ENCODE data around the gene LINS1. TPM values are rescaled to one million over a fixed set of nuclear protein-coding genes. Genes with fewer than 3 reads are reported as not detected.

Gene LINS1
- total and polyA plus RNA-seq, 10 donors = 7.7 to 71.1 (median 28.6) TPM

DNA sequence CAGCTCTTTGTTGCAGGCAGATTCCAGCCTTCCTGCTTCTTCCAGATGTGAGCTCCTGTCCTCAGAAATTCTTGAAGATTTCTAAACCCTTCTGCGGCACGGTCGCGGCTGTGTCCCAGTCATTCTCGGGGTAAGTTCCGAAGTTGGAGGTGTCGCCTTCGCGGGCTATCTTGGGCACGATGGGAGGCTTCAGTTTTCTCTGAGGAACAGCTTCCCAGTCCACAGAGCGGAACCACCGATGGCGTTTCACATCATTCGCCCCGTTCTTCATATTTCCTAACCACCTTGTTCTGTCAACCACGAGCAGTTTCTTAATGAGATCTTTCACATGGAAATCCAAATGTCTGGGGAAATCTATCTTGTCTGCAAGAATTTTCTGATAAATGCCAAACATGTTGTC is 48.5 kb downstream of the LINS1 start:
- Histone ChIP-seq H3K36me3 (peaks cover 0 to under 1% (median 0%) of the 10 kb centered on the region in 6 donors), H3K27ac (peak overlapping the region in 2 of 8 donors; percentile 27 to 43), H3K4me3 (no peak overlapping the region), H3K4me1 (no peaks in the 10 kb centered on the region), H3K9me3 (peaks cover 0 to 15% (median 0%) of the 10 kb centered on the region in 8 donors), H3K27me3 (replicated peaks in 1 of 7) (no peaks in the 10 kb centered on the region)
- TF ChIP-seq, protein P1, sequence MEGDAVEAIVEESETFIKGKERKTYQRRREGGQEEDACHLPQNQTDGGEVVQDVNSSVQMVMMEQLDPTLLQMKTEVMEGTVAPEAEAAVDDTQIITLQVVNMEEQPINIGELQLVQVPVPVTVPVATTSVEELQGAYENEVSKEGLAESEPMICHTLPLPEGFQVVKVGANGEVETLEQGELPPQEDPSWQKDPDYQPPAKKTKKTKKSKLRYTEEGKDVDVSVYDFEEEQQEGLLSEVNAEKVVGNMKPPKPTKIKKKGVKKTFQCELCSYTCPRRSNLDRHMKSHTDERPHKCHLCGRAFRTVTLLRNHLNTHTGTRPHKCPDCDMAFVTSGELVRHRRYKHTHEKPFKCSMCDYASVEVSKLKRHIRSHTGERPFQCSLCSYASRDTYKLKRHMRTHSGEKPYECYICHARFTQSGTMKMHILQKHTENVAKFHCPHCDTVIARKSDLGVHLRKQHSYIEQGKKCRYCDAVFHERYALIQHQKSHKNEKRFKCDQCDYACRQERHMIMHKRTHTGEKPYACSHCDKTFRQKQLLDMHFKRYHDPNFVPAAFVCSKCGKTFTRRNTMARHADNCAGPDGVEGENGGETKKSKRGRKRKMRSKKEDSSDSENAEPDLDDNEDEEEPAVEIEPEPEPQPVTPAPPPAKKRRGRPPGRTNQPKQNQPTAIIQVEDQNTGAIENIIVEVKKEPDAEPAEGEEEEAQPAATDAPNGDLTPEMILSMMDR (IDR thresholded peaks at IDR 0.05 in 8 of 11, conservative IDR thresholded peaks at IDR 0.05 in 3 of 11) = no peak
- TF ChIP-seq POLR2AphosphoS5 (IDR thresholded peaks at IDR 0.05) (no peak), POLR2A (IDR thresholded peaks at IDR 0.05) (no peak)
- peak; percentile 79 for DNase-seq
- 70 to 93% (median 89%) methylated on average over 16 of the region's 16 CpGs for WGBS, 5 donors
- intact Hi-C loops (cut with DNase I; ENCODE audit: low total_unique reads) = no loop called here

DNA sequence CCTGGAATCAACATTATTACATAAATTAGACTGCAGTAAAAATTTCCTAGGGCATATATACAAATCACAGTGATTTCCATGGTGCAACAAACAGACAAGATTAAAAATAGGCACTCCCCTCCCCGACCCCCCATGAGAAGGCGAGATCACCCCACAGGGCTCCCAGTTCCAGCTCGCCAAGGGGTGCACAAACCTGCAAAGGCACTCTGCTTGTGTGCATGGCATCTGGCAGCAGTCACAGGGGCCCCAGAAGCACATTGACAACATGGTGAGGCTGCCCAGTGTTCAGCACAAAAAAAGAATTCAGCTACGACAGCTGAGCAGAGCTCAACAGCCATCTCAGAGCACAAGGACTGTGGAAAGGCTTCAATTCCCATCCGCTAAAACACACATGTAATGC is 54.0 kb downstream of the LINS1 start:
- 86 to 93% (median 89%) methylated on average over 5 of the region's 5 CpGs for WGBS, 5 donors

DNA sequence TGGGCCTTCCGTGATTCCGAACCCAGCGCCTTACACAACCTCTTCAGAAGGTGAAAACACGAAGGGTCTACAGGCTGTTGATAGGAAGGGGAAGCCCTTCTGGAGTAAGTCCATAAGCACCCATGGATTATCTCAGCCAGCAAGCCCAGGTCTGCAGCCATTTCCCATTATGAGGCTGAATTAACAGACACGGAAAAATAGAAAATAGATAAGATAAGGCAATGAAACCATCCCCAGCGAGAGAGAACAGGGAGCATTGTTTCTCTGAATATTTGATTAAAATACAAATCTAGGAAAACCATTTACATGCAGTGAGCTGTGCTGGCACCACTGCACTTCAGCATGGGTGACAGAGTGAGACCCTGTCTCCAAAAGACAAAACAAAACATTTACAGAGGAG is 57.0 kb downstream of the LINS1 start:
- Histone ChIP-seq H3K4me1 (no peaks in the 10 kb centered on the region), H3K27me3 (replicated peaks in 1 of 7) (peaks cover 0 to 46% (median 5%) of the 10 kb centered on the region in 7 donors), H3K9me3 (no peaks in the 10 kb centered on the region), H3K27ac (no peak overlapping the region), H3K36me3 (no peaks in the 10 kb centered on the region), H3K4me3 (no peak overlapping the region)
- DNase-seq = no peak
- intact Hi-C loops (cut with DNase I; ENCODE audit: low total_unique reads) = no loop called here
- 62 to 78% (median 72%) methylated on average over 6 of the region's 6 CpGs for WGBS, 5 donors
- TF ChIP-seq POLR2AphosphoS5 (IDR thresholded peaks at IDR 0.05) = no peak

More for the DNA sequence above, 54.0 kb downstream of the LINS1 start:
- Histone ChIP-seq H3K4me1 (no peaks in the 10 kb centered on the region), H3K9me3 (peaks cover 0 to 15% (median 0%) of the 10 kb centered on the region in 8 donors), H3K36me3 (no peaks in the 10 kb centered on the region), H3K27me3 (replicated peaks in 1 of 7) (peaks cover 0 to 24% (median 5%) of the 10 kb centered on the region in 7 donors), H3K4me3 (no peak overlapping the region), H3K27ac (no peak overlapping the region)
- TF ChIP-seq POLR2A (IDR thresholded peaks at IDR 0.05) = no peak
- TF ChIP-seq, protein P1 (IDR thresholded peaks at IDR 0.05 in 8 of 11, conservative IDR thresholded peaks at IDR 0.05 in 3 of 11) = no peak
- no peak for TF ChIP-seq POLR2AphosphoS5 (IDR thresholded peaks at IDR 0.05)
- no peak for DNase-seq
- intact Hi-C loops (cut with DNase I; ENCODE audit: low total_unique reads) = no loop called here

DNA sequence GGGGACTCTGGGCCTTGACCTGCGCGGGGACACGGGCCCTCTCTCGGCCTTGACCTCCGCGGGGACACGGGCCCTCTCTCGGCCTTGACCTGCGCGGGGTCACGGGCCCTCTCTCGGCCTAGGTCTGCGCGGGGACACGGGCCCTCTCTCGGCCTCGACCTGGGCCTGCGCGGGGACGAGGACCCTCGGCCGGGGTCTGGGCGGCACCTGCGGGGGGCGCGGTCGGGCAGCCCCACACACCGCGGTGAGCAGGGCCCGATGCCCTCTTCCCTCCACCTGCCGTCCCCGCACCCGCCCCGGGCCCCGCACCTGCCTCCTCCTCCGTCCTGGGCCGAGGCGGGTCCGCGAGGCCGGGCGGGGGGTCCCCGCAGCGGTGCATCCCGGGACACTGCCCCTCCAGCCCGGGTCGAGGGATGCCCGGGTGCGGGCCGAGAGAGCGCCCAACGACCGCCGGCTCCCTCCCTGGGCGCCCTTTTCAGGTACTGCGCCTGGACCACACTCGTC is 57.6 kb downstream of the LINS1 start:
- H3K4me3 ChIP-seq = no peak overlapping the region
- TF ChIP-seq, protein P1 (IDR thresholded peaks at IDR 0.05 in 8 of 11, conservative IDR thresholded peaks at IDR 0.05 in 3 of 11) = no peak
- TF ChIP-seq POLR2AphosphoS5 (IDR thresholded peaks at IDR 0.05) (no peak), POLR2A (IDR thresholded peaks at IDR 0.05) (no peak)
- 18 to 69% (median 35%) methylated on average over 25 to 57 of the region's 57 CpGs for WGBS, 5 donors

More for the DNA sequence above, 57.6 kb downstream of the LINS1 start:
- Histone ChIP-seq H3K36me3 (no peaks in the 10 kb centered on the region), H3K27ac (no peak overlapping the region), H3K27me3 (replicated peaks in 1 of 7) (peaks cover 0 to 46% (median 5%) of the 10 kb centered on the region in 7 donors), H3K4me1 (no peaks in the 10 kb centered on the region), H3K9me3 (no peaks in the 10 kb centered on the region)
- intact Hi-C loops (cut with DNase I; ENCODE audit: low total_unique reads) = no loop called here
- DNase-seq = peak; percentile 69

Measured in spleen (tissue), 11 donors.